ENCODE results near the gene SLC22A4. TPM values are rescaled to one million over a fixed set of nuclear protein-coding genes. Genes with fewer than 3 reads are reported as not detected.

The SLC22A4 gene
- total and polyA plus RNA-seq, 9 donors, result 0.72 to 7.7 (median 2.3) TPM

DNA sequence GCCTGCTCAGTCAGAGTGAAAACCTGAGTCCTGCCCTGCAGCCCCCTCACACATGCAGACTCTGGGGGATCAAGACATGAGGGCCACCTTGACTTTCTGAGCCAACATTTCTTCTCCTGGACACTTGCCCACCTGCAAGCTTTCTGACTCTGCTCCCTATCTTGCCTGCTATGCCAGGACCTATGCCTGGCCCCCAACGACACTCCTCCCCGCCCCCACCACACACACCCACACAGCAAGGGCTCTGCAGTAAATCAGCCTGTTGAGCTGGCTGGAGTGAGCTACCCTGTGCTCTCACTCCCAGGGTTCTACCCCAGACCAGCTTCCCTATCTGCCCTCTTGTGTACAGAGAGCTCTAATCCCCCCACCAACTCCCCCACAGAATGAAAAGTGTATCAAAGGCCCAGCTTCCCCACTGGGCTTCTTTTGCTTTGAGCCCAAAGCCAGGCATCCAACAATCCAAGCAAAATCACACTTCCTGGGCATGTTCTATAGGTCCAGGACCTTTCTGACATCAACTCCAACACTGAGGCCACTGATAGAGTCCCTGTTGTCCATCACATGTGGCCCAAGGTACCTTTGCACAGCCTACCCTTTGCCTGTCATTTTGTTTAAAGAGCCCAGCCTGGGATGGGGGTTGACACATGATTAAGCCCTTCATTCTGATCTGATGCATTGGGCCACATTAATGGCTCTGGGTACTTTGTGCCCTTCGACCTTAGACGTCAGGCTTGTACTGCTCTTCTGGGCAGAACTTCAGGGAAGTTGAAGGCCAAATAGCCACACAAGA, 29.5 kb upstream of the SLC22A4 start:
- intact Hi-C loops (cut with DNase I), result no loop called here
- TF ChIP-seq, protein P1, sequence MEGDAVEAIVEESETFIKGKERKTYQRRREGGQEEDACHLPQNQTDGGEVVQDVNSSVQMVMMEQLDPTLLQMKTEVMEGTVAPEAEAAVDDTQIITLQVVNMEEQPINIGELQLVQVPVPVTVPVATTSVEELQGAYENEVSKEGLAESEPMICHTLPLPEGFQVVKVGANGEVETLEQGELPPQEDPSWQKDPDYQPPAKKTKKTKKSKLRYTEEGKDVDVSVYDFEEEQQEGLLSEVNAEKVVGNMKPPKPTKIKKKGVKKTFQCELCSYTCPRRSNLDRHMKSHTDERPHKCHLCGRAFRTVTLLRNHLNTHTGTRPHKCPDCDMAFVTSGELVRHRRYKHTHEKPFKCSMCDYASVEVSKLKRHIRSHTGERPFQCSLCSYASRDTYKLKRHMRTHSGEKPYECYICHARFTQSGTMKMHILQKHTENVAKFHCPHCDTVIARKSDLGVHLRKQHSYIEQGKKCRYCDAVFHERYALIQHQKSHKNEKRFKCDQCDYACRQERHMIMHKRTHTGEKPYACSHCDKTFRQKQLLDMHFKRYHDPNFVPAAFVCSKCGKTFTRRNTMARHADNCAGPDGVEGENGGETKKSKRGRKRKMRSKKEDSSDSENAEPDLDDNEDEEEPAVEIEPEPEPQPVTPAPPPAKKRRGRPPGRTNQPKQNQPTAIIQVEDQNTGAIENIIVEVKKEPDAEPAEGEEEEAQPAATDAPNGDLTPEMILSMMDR (IDR thresholded peaks at IDR 0.05), result no peak
- TF ChIP-seq EP300 (IDR thresholded peaks at IDR 0.05), result no peak
- TF ChIP-seq POLR2A (IDR thresholded peaks at IDR 0.05), result no peak
- H3K4me1 ChIP-seq (ENCODE audit: insufficient read depth), result peaks cover 23% of the 10 kb centered on the region

DNA sequence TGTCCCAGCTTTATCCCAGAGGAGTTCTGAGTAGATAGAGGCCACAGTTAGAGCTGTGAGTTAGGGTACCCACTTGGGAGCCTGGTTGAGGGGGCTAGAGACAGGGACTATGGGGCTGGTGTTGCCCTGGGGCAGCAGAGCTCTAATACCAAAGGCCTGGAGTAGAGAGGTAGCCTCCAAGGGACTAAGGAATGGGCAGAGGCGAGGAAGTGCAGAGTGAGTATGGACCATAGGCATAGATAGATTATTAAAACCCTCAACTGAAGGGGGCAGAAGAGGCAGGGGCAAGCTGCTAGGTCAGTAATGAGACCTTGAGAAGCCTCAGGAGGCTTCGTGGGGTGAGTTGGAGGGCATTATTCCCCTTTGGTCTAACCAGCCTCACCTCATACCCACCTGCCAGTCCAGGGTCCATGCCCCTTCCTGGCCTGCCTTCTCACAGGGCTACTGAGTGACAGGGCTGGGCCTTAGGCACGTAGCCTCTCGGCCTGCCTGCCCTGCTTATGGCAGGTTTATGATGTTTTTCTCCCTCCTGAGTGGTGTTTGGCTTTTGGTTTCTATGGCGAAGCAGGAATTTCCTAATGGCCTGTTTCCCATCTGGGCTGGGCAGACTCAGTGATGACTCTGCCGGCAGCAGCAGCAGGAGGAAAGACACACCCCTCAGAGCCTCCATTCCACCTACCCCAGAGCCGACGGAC, 28.7 kb upstream of the SLC22A4 start:
- Histone ChIP-seq H3K4me3 (no peak overlapping the region), H3K36me3 (no peaks in the 10 kb centered on the region), H3K27ac (peak overlapping the region; percentile 55 to 59), H3K27me3 (no peaks in the 10 kb centered on the region), H3K9me3 (no peaks in the 10 kb centered on the region), H3K4me1 (ENCODE audit: insufficient read depth) (peaks cover 23% of the 10 kb centered on the region)
- TF ChIP-seq POLR2A (IDR thresholded peaks at IDR 0.05), result peak; percentile 17
- TF ChIP-seq, protein P1 (IDR thresholded peaks at IDR 0.05), result no peak
- DNase-seq, result peak; percentile 58 to 78 (median 61)
- intact Hi-C loops (cut with DNase I), result no loop called here
- 21 to 26% (median 22%) methylated on average over 8 of the region's 8 CpGs for WGBS, 3 donors

More for the DNA sequence above, 29.5 kb upstream of the SLC22A4 start:
- no peak for DNase-seq
- Histone ChIP-seq H3K27ac (peak overlapping the region; percentile 55 to 59), H3K4me3 (no peak overlapping the region), H3K9me3 (no peaks in the 10 kb centered on the region), H3K36me3 (no peaks in the 10 kb centered on the region), H3K27me3 (no peaks in the 10 kb centered on the region)
- 52 to 61% (median 60%) methylated on average over 4 of the region's 4 CpGs for WGBS, 3 donors

DNA sequence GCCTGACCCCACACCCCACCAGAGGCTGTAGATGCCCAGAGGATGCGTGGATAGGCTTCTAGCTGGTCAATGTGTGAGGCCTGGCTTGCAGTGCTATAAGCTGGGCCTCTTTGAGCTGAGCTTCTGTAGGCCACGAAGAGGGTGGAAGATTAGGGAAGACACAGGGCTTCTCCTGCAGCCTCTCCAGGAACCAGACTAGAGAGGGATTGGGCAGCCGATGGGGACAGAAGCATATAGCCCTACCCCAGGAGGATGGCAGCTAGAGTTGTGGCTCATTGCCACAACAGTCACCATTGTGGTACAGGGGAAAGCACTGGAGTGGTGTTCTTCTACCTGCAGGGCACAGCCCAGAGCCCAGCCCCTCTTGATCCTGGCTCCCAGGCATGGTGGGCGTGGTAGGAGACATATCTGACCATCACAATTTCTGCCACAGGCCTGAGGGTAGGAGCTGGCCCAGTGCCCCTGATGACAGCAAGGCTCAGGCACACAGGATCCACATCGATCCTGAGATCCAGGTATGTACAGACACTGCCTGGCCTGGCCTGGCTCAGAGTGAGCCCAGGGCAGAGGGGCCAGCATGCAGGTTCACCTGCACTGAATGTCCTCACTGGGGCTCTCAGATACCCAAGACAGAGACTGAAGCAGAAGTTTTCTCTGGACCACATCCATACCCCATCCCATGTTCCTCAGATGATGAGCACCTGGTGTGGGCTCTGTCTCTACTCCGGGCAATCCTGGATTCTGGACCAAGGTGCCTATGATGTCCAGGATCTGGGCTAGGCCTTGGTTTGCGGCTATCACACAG, 28.0 kb upstream of the SLC22A4 start:
- DNase-seq, result no peak
- H3K27ac ChIP-seq, result peak overlapping the region; percentile 35 to 59
- no peaks in the 10 kb centered on the region for H3K9me3 ChIP-seq
- WGBS, 3 donors, result 76 to 83% (median 80%) methylated on average over 7 of the region's 7 CpGs
- intact Hi-C loops (cut with DNase I), result no loop called here
- H3K27me3 ChIP-seq, result no peaks in the 10 kb centered on the region
- TF ChIP-seq EP300 (IDR thresholded peaks at IDR 0.05) (no peak), POLR2A (IDR thresholded peaks at IDR 0.05) (no peak)
- TF ChIP-seq, protein P1 (IDR thresholded peaks at IDR 0.05), result no peak
- H3K4me3 ChIP-seq, result no peak overlapping the region
- H3K36me3 ChIP-seq, result no peaks in the 10 kb centered on the region
- peaks cover 19% of the 10 kb centered on the region for H3K4me1 ChIP-seq (ENCODE audit: insufficient read depth)

DNA sequence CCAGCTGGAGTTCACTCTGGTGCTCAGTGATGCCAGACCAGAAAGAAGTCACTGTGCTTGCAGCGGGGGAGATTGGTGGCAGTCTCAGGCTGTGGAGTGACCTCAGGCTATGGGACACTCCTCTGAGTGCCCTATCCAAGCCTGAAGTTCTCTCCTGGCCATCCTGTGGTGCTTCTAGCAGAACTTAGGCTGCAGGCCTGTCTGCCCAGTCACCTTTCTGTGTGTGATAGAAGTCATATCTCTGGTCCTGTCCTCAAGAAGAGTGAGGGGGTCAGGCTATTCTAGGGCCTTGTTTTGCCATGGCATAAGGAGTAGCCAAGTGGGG, 27.4 kb upstream of the SLC22A4 start:
- H3K9me3 ChIP-seq, result no peaks in the 10 kb centered on the region
- H3K27ac ChIP-seq, result peak overlapping the region in 1 of 2 donors; percentile 59
- intact Hi-C loops (cut with DNase I), result no loop called here
- no peak overlapping the region for H3K4me3 ChIP-seq
- DNase-seq, result no peak
- 100% methylated on average over 1 of the region's 1 CpG for WGBS, 3 donors
- no peak for TF ChIP-seq EP300 (IDR thresholded peaks at IDR 0.05)
- TF ChIP-seq, protein P1 (IDR thresholded peaks at IDR 0.05), result no peak
- TF ChIP-seq POLR2A (IDR thresholded peaks at IDR 0.05), result no peak
- H3K27me3 ChIP-seq, result no peaks in the 10 kb centered on the region
- peaks cover 19% of the 10 kb centered on the region for H3K4me1 ChIP-seq (ENCODE audit: insufficient read depth)
- no peaks in the 10 kb centered on the region for H3K36me3 ChIP-seq

Data from ovary (tissue), 9 donors.